ENCODE results near the gene PRG3. TPM values are rescaled to one million over a fixed set of nuclear protein-coding genes. Genes with fewer than 3 reads are reported as not detected.

The PRG3 gene
- total and polyA plus RNA-seq, 2 of the 13 experiments (the other 11 are each of a cell fraction or from before 2014, with no cell fraction given), result not detected

DNA sequence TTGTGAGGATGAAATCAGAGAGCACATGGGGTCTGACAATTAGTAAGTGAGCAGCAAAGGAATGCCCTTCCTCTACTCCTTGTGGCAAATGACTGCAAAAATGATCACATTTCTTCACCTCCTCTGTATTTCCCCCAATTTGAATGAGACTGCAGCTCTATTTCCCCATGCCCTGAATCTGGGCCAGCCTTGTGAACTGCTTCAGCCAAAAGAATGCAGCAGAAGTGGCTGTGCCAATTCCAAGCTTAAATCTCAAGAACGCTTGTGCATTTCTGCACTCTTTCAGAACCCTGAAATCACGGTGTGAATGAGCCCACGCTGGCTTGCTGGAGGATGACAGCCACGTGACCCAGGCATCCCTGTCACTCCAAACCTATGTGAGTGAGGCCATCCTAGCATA is 36.1 kb upstream of the PRG3 start:
- Histone ChIP-seq H3K9me3 (ENCODE audit: low read length) (no peaks in the 10 kb centered on the region), H3K27me3 (ENCODE audit: control insufficient read depth in 1 of 2, insufficient read depth in 2 of 2, low read length in 2 of 2) (peaks cover 0 to 6% of the 10 kb centered on the region in 2 experiments; a peak in 2 of 5 replicates), H3K27ac (ENCODE audit: extremely low read length, insufficient read depth, low read length) (no peak overlapping the region), H3K4me2 (ENCODE audit: low read depth, low read length) (no peak overlapping the region), H3K36me3 (replicated peaks in 1 of 2; ENCODE audit: control insufficient read depth in 1 of 2, insufficient read depth in 2 of 2, low read length in 2 of 2) (no peaks in the 10 kb centered on the region), H3K9ac (ENCODE audit: insufficient read depth, low read depth, low read length) (no peak overlapping the region), H4K20me1 (ENCODE audit: insufficient read depth, low read length) (no peaks in the 10 kb centered on the region), H3K4me1 (ENCODE audit: insufficient read depth, low read length) (no peaks in the 10 kb centered on the region), H3K4me3 (replicated peaks in 1 of 3; ENCODE audit: insufficient read depth in 1 of 3, low read depth in 2 of 3, low read length in 3 of 3) (no peak overlapping the region), H3K79me2 (ENCODE audit: insufficient read depth, low read length) (no peaks in the 10 kb centered on the region), H2AFZ (ENCODE audit: low read length) (no peak overlapping the region)
- ChIA-PET CTCF (ENCODE audit: low intra/inter-chr PET ratio, low total read pairs) (no interaction called here), POLR2A (no interaction called here)
- ATAC-seq (no peak), DNase-seq (ENCODE audit: low spot score) (no peak), FAIRE-seq (no peak)
- WGBS (ENCODE audit: low lambda C conversion rate), result 42% methylated on average over 4 of the region's 4 CpGs
- intact Hi-C loops (cut with micrococcal nuclease; ENCODE audit: unreplicated experiment), result no loop called here
- BruUV-seq (replicated peaks), result no TSS peak
- in situ Hi-C loops (cut with HindIII; ENCODE audit: extremely low pct_ligation_motif_present, low pct_unique_long_range_greater_than_20kb), result no loop called here
- TF ChIP-seq ZNF124 (CRISPR knock-in tag; IDR thresholded peaks at IDR 0.05), result no peak
- TF ChIP-seq, protein P1, sequence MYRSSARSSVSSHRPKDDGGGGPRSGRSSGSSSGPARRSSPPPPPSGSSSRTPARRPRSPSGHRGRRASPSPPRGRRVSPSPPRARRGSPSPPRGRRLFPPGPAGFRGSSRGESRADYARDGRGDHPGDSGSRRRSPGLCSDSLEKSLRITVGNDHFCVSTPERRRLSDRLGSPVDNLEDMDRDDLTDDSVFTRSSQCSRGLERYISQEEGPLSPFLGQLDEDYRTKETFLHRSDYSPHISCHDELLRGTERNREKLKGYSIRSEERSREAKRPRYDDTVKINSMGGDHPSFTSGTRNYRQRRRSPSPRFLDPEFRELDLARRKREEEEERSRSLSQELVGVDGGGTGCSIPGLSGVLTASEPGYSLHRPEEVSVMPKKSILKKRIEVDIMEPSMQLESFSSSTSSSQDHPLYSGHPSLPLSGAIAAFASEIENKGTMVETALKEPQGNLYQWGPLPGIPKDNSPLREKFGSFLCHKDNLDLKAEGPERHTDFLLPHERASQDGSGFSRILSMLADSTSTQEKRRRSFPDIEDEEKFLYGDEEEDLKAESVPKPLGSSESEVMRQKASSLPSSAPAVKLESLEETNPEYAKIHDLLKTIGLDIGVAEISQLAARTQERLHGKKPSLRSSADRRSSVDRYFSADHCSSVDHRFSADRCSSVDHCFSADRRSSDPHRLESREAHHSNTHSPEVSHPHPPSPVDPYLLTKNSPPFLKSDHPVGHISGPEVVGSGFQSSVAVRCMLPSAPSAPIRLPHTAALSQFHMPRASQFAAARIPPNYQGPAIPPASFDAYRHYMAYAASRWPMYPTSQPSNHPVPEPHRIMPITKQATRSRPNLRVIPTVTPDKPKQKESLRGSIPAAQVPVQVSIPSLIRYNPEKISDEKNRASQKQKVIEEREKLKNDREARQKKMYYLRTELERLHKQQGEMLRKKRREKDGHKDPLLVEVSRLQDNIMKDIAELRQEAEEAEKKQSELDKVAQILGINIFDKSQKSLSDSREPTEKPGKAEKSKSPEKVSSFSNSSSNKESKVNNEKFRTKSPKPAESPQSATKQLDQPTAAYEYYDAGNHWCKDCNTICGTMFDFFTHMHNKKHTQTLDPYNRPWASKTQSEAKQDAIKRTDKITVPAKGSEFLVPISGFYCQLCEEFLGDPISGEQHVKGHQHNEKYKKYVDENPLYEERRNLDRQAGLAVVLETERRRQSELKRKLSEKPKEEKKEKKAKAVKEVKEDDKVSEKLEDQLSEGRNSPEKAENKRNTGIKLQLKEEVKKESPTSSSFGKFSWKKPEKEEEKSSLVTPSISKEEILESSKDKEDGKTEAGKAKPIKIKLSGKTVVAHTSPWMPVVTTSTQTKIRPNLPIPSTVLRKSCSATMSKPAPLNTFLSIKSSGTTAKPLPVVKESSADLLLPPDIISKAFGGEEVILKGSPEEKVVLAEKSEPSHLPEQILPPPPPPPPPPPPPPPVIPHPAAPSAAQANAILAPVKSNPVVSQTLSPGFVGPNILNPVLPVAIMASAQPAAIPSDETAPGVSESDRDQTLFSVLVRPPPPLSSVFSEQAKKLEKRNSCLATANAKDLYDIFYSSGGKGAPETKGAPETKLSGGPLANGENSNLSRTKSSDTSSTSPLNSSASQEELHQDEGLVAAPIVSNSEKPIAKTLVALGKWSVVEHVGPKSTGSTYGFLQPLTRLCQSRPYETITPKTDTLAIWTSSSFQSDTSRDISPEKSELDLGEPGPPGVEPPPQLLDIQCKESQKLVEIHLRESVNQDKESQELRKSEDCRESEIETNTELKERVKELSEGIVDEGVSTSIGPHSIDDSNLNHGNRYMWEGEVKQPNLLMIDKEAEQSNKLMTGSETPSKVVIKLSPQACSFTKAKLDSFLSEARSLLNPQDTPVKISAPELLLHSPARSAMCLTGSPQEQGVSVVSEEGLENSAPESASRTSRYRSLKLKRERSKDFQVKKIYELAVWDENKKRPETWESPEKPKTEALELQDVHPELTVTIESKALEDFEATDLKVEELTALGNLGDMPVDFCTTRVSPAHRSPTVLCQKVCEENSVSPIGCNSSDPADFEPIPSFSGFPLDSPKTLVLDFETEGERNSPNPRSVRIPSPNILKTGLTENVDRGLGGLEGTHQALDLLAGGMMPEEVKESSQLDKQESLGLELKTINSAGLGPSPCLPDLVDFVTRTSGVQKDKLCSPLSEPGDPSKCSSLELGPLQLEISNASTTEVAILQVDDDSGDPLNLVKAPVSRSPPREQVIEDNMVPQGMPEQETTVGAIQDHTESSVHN (CRISPR knock-in tag; IDR thresholded peaks at IDR 0.05), result no peak
- TF ChIP-seq NONO (IDR thresholded peaks at IDR 0.05), result no peak
- no peak for TF ChIP-seq NONO (CRISPR knock-in tag; conservative IDR thresholded peaks at IDR 0.05)
- no peak for TF ChIP-seq ZMYM3 (CRISPR knock-in tag; IDR thresholded peaks at IDR 0.05)
- TF ChIP-seq, protein P2, sequence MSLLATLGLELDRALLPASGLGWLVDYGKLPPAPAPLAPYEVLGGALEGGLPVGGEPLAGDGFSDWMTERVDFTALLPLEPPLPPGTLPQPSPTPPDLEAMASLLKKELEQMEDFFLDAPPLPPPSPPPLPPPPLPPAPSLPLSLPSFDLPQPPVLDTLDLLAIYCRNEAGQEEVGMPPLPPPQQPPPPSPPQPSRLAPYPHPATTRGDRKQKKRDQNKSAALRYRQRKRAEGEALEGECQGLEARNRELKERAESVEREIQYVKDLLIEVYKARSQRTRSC (CRISPR knock-in tag; IDR thresholded peaks at IDR 0.05; ENCODE audit: low read depth), result no peak
- TF ChIP-seq HOMEZ (CRISPR knock-in tag; IDR thresholded peaks at IDR 0.05; ENCODE audit: low read depth), result no peak
- TF ChIP-seq, protein P3, sequence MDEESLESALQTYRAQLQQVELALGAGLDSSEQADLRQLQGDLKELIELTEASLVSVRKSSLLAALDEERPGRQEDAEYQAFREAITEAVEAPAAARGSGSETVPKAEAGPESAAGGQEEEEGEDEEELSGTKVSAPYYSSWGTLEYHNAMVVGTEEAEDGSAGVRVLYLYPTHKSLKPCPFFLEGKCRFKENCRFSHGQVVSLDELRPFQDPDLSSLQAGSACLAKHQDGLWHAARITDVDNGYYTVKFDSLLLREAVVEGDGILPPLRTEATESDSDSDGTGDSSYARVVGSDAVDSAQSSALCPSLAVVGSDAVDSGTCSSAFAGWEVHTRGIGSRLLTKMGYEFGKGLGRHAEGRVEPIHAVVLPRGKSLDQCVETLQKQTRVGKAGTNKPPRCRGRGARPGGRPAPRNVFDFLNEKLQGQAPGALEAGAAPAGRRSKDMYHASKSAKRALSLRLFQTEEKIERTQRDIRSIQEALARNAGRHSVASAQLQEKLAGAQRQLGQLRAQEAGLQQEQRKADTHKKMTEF (CRISPR knock-in tag; IDR thresholded peaks at IDR 0.05), result no peak
- no peak for TF ChIP-seq ZNF7 (CRISPR knock-in tag; IDR thresholded peaks at IDR 0.05)
- TF ChIP-seq U2AF2 (IDR thresholded peaks at IDR 0.05; ENCODE audit: low read depth, low read length), result no peak
- no peak for TF ChIP-seq RFXANK (CRISPR knock-in tag; IDR thresholded peaks at IDR 0.05)
- no peak for TF ChIP-seq ZNF530 (CRISPR knock-in tag; IDR thresholded peaks at IDR 0.05; ENCODE audit: low read depth)
- TF ChIP-seq RFX3 (CRISPR knock-in tag; IDR thresholded peaks at IDR 0.05), result no peak

Measured in HepG2 (cell line).